Spleen (tissue), 7 donors: ENCODE results near the gene SMIM5.

ENCODE experiments used
- POLR2A ChIP-seq, 3 donors: fragments of 450-650 bp; IDR thresholded peaks; one replicate each; pipeline ENCODE4 v1.5.1; 2017; ENCODE audit warnings: antibody characterized with exemption in 3 of 3, mild to moderate bottlenecking in 1 of 3
- TF ChIP-seq, protein P1 (sequence below), 11 experiments: fragments of 200-600 bp in 7 of 11; fragments of 450-650 bp in 4 of 11; sonication (generic) in 4 of 11; IDR thresholded peaks in 8 of 11; conservative IDR thresholded peaks in 3 of 11; 1 replicate in 7 of 11; 2 replicates in 4 of 11; pipeline versions ENCODE4 v1.4.0 to v1.8.0; 2016 to 2021; ENCODE audit warnings: antibody characterized with exemption in 11 of 11, inconsistent platforms in 4 of 11, mild to moderate bottlenecking in 1 of 11
- donor health status: DM: no; HTN: no; CAD: no; lungs with moderate emphysema.
- donor health status: DM: no; HTN: no; CAD: no.
- donor health status: DM: no; HTN: no; CAD: no.

DNA sequence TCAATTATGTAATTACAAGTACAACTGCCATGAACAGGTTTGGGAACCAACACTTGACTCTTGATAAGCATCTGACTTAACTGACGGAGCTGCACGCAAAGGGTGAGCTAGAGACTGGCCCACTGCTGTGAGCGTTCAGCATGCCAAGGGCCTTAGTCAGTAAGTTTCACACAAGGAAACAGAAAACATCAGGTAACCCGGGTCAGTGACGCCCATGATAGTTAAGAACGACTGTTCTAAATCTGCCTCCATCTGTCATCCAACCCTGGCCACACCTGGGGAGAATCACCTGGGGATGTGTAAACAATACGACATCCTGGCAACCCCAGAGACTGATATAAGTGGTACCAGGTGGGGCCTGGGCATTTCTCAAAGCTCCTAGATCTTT, 12.3 kb downstream of the SMIM5 start:
- TF ChIP-seq, protein P1, sequence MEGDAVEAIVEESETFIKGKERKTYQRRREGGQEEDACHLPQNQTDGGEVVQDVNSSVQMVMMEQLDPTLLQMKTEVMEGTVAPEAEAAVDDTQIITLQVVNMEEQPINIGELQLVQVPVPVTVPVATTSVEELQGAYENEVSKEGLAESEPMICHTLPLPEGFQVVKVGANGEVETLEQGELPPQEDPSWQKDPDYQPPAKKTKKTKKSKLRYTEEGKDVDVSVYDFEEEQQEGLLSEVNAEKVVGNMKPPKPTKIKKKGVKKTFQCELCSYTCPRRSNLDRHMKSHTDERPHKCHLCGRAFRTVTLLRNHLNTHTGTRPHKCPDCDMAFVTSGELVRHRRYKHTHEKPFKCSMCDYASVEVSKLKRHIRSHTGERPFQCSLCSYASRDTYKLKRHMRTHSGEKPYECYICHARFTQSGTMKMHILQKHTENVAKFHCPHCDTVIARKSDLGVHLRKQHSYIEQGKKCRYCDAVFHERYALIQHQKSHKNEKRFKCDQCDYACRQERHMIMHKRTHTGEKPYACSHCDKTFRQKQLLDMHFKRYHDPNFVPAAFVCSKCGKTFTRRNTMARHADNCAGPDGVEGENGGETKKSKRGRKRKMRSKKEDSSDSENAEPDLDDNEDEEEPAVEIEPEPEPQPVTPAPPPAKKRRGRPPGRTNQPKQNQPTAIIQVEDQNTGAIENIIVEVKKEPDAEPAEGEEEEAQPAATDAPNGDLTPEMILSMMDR (IDR thresholded peaks at IDR 0.05 in 8 of 11, conservative IDR thresholded peaks at IDR 0.05 in 3 of 11): no peak
- TF ChIP-seq POLR2A (IDR thresholded peaks at IDR 0.05): no peak
